GM19452 (cell line): ENCODE results near the gene AGPAT4.

Source experiments
- ATAC-seq: cut with Tn5 transposase; IDR thresholded peaks from one replicate; pipeline ENCODE4 v1.9.1; 2021; ENCODE audit not compliant: unreplicated experiment

Gene AGPAT4

DNA sequence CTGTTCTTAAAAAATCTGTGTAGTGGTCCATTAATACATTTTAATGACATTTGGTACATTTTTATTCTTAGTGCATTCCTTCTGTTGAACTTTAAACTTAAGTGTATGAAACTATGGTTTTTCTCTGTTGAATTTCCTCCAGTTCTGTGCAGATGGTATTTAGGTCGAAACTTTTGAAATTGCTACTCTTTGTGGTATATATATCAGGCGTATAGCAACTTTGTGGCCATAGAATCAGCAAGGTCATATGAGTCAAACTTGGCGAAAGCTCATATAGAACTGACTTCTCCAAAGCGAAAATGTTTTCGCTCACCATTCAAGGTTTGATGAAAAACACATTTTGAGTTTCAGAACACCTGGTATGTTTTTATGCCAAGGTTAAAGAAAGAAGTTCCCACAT, 188.6 kb downstream of the AGPAT4 start:
- no peak for ATAC-seq

DNA sequence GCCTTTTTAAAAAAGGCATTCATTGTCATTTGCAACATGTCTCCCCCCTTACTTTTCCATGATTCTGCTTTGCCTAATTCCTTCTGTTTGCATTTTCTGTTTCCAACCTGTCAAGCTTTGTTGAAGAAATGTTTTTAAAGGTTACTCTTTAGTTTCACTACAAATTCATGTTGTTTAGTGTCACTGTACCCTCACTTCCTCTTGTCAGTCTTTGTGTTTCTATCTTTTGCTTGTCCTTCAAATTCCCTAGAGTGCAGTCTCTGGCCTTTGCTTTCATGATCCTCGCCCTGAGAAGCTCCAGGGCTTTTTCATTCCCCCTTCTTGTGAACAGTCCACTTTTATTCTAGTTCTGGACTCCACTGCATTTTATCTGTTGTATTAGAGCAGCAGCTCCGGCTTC, 191.6 kb downstream of the AGPAT4 start:
- no peak for ATAC-seq

- ATAC-seq, result no peak
Measured at GRCh38 chr6:161080263-161080970, 193.4 kb downstream of the AGPAT4 start.
